ENCODE results near the gene EFCAB13. TPM values are rescaled to one million over a fixed set of nuclear protein-coding genes. Genes with fewer than 3 reads are reported as not detected.

Gene EFCAB13
- total and polyA plus RNA-seq, 2 of the 4 experiments (the other 2 are of a cell fraction) = 0.77 to 1.4 TPM

DNA sequence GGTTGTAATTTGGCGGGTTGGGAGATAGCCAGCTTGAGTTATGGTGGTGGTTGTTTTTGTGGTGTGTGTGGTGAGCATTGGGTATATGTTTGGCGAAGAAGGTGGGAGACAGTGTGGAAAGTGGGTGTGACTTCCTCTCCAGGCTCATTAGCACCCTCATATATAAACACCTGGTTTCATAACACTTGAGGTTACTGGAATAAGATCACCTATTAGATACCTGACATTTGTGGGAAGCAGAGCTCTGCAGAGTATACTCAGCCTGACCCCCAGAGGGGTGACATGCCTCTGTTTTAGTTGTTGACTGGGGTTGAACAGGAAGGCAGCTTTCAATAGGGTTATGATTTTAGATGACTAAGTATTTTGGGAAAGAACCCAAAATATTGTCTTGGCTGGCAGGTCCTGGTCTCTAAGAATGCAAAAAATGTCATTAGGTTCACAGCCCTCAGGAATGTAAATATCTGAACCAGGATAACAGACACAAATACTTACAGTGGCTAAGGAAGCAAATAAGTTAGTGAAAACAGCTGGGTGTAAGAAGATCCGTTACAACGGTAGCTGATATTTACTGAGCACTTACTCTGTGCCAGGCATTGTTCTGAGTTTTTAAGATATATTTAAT lies 18.3 kb upstream of the EFCAB13 start:
- ATAC-seq (ENCODE audit: low read depth) (peak; percentile 94), DNase-seq (peak; percentile 93)
- in situ Hi-C loops (cut with MboI; ENCODE audit: low sequenced_read_pairs) (no loop called here), dilution Hi-C loops (cut with HindIII; ENCODE audit: low sequenced_read_pairs, unreplicated experiment) (no loop called here), intact Hi-C loops (cut with micrococcal nuclease) (loop anchor here (2.0 kb wide), 1 partner anchor 27 kb away; no protein-coding TSS in a partner anchor)
- peak overlapping the region; percentile 49; the same call in 1 of the 2 replicates for H3K14ac ChIP-seq (replicated peaks; ENCODE audit: low read depth, low read length)
- H3K56ac ChIP-seq (ENCODE audit: extremely low read depth, insufficient read depth, low read length) = no peak overlapping the region
- peaks cover 0 to 13% of the 10 kb centered on the region in 2 experiments; a peak in 1 of 4 replicates for H3K79me1 ChIP-seq (ENCODE audit: low read depth in 1 of 2, low read length in 2 of 2)
- peak overlapping the region; percentile 95 for H2BK5ac ChIP-seq (ENCODE audit: low read depth, low read length, poor library complexity, severe bottlenecking)
- peak overlapping the region; percentile 85 for H2AK5ac ChIP-seq (ENCODE audit: low read depth, low read length)
- peak overlapping the region; percentile 98 for H2BK120ac ChIP-seq (ENCODE audit: low read depth, low read length)
- peaks cover 12% of the 10 kb centered on the region for H3K4me1 ChIP-seq (ENCODE audit: control insufficient read depth, insufficient read depth, low read length)
- peak overlapping the region; percentile 97; the same call in 2 of the 3 replicates for H2BK15ac ChIP-seq (ENCODE audit: low read depth, low read length)
- H3K36me3 ChIP-seq (ENCODE audit: control insufficient read depth, insufficient read depth, low read length) = peaks cover 38% of the 10 kb centered on the region
- no peak overlapping the region for H3K9ac ChIP-seq (ENCODE audit: low read depth, low read length)
- ChIA-PET CTCF (interaction anchor here (0.9 kb wide), 1 partner anchor 10 kb away, joined by 3 read pairs; no protein-coding TSS in a partner anchor), POLR2A (ENCODE audit: unreplicated experiment) (no interaction called here)
- peak overlapping the region; percentile 0; the same call in 1 of the 2 replicates for H4K5ac ChIP-seq (ENCODE audit: low read depth, low read length)
- peak overlapping the region; percentile 81 for H3K4ac ChIP-seq (ENCODE audit: low read depth, low read length)
- peak overlapping the region; percentile 39 to 82; a peak in 2 of 4 replicates for H4K8ac ChIP-seq (ENCODE audit: low read depth in 2 of 2, low read length in 2 of 2)
- H3K4me3 ChIP-seq (ENCODE audit: insufficient read depth, low read depth, low read length) = no peak overlapping the region
- H3K27ac ChIP-seq (ENCODE audit: insufficient read depth, low read length) = peak overlapping the region; percentile 40
- no peaks in the 10 kb centered on the region for H3K27me3 ChIP-seq (ENCODE audit: control insufficient read depth, insufficient read depth, low read length)
- H4K91ac ChIP-seq (ENCODE audit: insufficient read depth, low read depth, low read length) = peak overlapping the region; percentile 76
- H2BK20ac ChIP-seq (ENCODE audit: low read depth, low read length) = peak overlapping the region; percentile 70
- no peak overlapping the region; the same call in 1 of the 2 replicates for H3K23ac ChIP-seq (ENCODE audit: low read depth, low read length)
- TF ChIP-seq RCOR1 (IDR thresholded peaks at IDR 0.05; ENCODE audit: insufficient replicate concordance, low read length) = peak; percentile 27
- TF ChIP-seq MAFK (IDR thresholded peaks at IDR 0.05; ENCODE audit: low read depth, low read length) = peak; percentile 56
- TF ChIP-seq FOS (IDR thresholded peaks at IDR 0.05; ENCODE audit: low read depth, low read length) = no peak
- TF ChIP-seq RAD21 (IDR thresholded peaks at IDR 0.05; ENCODE audit: low read length) = 0 out of 2 replicates have a peak, but pooled peaks have one; percentile 7
- H2AFZ ChIP-seq (replicated peaks; ENCODE audit: low read length, poor library complexity) = no peak overlapping the region
- no peak overlapping the region for H2AK9ac ChIP-seq (replicated peaks; ENCODE audit: low read depth, low read length, poor library complexity)
- no peaks in the 10 kb centered on the region for H4K20me1 ChIP-seq (ENCODE audit: insufficient read depth, low read length)
- H3K9me1 ChIP-seq (ENCODE audit: insufficient read depth, low read length) = peaks cover 18% of the 10 kb centered on the region
- BruUV-seq (replicated peaks) = no TSS peak
- H3K4me2 ChIP-seq (ENCODE audit: low read depth, low read length) = 0 out of 2 replicates have a peak overlapping the region, but pooled peaks have one; percentile 0
- no CpG with 5 or more reads among the region's 4 CpGs for WGBS, 2 experiments (ENCODE audit: extremely low coverage in 2 of 2, insufficient read length in 1 of 2)
- peak overlapping the region; percentile 58 for H3K18ac ChIP-seq (ENCODE audit: low read depth, low read length)
- peaks cover 2% of the 10 kb centered on the region; the same call in 1 of the 2 replicates for H3K9me3 ChIP-seq (ENCODE audit: control insufficient read depth, insufficient read depth, low read length)

Measured in IMR-90 (cell line).